Stimulated activated CD4-positive, alpha-beta T cell treated with anti-CD3 and anti-CD28 coated beads, Interleukin-2, amount 100 ng/mL, for 24 hours (primary cell): ENCODE measurements around the gene DOK5.
A peak's percentile ranks its signal among the peaks of the same experiment; 100 is the strongest.

ENCODE experiments used
- DNase-seq, 2 donors: peaks; one replicate each; pipeline ENCODE4 v3.0.0-alpha.2; 2020

The DOK5 gene

DNA sequence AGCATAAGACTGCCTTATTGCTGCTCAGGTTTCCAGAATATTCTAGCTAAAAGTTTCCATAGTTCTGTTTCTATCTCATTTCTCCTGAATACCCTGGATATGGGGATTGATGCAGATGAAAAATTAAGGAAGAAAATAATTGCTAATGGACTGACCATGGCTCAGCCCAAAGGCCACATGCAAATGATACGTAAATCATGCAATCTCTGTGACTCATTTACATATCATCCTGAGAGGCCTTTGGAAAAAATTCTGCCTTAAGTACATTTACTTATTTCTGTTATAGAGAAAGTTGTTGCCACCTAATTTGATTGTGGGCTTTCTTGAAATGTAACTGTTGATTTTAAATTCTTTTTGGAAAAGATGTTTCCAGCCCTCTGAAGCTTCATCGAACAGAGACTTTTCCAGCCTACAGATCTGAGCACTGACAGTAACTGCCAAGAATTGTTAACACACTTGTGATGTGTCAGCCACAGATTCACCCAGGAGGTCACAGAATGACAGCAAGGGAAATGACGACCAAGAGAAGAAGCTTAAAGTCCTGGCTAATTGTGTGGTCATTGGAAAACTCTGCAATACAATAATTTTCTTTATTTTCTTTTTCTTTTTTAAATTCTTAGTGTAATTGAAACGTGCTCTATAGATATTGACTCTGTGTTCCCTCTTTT is 174.8 kb downstream of the DOK5 start:
- DNase-seq = no peak

- DNase-seq = no peak
Measured at GRCh38 chr20:54651252-54651651, 175.9 kb downstream of the DOK5 start.

DNA sequence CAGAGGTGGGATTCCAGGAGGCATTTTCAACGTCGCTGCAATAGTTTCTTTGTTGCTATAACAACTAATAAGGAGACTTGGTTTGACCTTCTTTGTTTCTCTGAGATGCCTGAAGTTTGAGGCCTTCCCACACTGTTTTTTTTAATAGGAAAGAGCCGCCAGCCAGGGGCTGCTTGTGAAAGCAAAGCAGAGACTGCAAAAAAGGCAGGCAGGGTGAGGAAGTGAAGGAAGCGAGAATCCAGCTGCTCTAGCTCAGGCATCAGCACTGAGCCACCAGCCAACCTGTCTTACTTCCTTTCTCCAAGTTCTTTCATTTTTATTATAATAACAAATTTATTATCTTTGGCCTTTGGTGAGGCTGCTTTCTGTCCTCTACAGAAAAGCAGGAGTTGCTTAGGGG is 179.1 kb downstream of the DOK5 start:
- no peak for DNase-seq

- no peak for DNase-seq
Measured at GRCh38 chr20:54657268-54657826, 182.0 kb downstream of the DOK5 start.

DNA sequence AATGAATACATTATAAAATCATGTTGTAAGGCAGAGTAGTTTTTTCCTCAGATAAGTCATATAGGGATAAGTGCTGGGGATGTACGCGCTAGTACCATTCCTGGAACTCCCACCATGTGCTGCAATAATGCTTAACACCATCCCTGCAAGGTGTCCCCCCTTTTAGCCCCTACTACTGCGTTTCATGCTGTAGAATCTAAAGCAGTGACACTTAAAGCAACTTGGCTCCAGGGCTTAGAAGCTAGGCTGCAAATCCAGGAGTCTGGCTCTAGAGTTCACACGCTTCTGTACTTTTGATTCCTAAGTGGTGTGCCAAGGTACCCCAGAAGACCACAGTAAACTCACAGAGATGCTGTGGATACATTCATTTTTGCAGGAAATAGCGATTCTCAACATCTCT is 183.1 kb downstream of the DOK5 start:
- no peak for DNase-seq

GRCh38 chr20:54661265-54661664 is 185.9 kb downstream of the DOK5 start:
- DNase-seq = no peak

GRCh38 chr20:54661880-54662465 is 186.6 kb downstream of the DOK5 start:
- DNase-seq = no peak

DNA sequence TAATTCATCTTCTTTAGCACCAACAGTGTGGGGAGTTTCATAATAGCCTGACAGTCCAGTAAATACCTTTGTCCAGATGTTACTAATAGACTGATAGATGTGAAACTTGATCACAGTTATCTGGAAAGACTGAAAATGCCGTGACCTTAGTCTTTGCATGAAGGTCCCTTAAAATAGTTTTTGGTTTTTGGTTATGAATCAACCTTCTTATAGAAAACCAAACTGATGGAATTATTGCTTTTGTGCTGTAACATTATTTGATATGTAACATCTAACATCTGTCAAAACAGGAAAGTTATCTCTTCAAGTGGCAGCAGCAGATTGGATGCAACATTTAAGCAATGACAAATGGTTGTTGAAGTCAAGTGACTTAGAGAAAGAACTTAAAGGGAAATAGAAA is 190.4 kb downstream of the DOK5 start:
- DNase-seq = no peak

GRCh38 chr20:54668271-54669039 is 193.1 kb downstream of the DOK5 start:
- DNase-seq = peak; percentile 37

- no peak for DNase-seq
Measured at GRCh38 chr20:54669040-54669363, 193.6 kb downstream of the DOK5 start.

- DNase-seq = no peak
Measured at GRCh38 chr20:54678253-54678652, 202.9 kb downstream of the DOK5 start.

DNA sequence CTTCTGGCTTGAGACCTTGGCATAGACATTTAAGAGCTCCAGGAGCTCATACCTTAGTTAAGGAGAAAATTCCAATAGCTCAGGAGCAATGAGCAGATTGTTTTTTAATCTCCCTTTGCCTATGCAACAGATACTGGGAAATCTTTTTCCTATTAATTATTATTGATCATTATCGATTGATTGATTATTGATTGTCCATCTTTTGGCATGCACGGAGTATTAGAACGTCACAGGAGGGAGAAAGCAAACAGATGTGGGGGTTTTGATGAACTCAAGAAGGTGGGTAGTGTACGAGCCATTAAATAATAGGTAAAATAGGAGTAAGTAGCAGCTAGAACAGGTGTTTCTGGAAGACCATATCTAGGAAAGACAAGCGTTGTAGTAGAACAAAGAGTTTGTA is 205.0 kb downstream of the DOK5 start:
- DNase-seq = no peak

DNA sequence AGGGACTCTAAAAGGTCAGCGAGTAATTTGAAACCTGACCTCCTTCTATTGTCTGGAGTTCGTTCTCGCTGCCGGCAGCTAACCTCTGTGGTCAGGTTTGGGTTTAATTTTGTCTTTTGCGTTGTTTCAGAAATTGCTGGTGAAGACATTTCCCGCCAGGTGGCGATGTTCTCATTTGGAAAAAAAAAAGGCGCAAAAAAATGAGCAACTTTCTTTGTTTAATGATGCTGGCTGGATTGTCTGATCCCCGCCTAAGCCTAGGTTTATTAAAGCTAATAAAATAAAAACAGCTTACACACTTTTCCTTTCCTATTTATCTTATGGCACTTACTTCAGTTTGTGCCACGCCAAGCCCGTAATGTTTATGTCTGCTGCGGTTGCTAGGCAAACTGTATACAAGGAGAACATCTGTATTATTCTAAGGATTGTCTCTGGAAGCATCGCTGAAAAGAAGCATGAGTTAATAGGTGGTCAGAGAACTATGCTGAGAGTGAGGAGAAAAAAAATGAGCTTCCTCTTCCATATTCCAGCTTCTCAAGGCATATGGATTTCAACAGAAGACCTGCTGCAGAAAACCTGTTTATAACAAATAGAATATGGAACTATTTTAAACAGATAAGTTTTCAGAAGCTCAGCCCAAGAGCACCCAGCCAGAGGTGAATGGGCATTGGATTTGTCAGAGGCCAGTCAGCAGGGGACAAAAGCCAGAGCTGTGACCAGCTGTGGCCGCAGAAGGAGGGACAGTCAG is 205.7 kb downstream of the DOK5 start:
- DNase-seq = peak; percentile 17 to 26

DNA sequence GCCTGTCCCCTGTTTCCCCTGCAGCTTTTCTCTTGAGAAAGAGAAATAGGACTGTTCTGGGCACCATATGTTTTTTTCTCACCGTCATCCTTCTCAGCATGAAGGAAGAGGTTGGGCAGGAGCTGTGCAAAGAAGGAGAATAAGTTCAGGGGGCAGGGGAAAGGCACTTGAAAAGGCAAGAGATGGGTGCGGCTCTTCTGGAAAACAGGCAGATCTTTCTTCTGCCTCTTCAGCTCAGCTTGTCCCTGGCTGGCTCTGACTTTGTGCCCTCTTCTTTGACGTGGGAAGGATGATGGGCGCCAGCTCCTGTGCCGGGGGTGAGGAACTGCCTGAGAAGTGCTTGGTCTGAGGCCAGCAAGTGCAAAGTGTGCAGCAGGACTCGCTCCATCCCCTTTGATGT is 206.5 kb downstream of the DOK5 start:
- DNase-seq = no peak

GRCh38 chr20:54688476-54688875 is 213.1 kb downstream of the DOK5 start:
- no peak for DNase-seq

DNA sequence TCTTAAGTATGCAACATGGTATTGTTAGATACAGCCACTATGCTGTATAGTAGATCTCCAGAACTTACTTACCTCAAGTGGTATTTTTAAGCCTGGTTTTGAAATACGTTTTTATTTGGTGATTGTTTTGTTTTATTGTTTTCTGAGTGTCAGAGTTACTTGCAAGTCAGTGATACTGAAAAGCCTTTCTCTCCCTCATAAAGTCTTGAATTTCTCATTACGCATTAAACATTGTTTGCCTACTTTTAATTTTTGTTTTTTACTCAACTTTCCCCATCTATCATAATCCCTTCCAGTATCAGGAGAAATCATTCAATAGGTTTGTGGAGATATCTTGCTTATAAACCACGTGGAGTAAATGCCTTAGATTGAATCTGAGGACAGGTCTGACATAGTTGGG is 214.9 kb downstream of the DOK5 start:
- DNase-seq = no peak

GRCh38 chr20:54691327-54691726 is 215.9 kb downstream of the DOK5 start:
- DNase-seq = no peak

- DNase-seq = no peak
Measured at GRCh38 chr20:54692168-54692887, 216.9 kb downstream of the DOK5 start.

GRCh38 chr20:54694516-54694915 is 219.1 kb downstream of the DOK5 start:
- no peak for DNase-seq

DNA sequence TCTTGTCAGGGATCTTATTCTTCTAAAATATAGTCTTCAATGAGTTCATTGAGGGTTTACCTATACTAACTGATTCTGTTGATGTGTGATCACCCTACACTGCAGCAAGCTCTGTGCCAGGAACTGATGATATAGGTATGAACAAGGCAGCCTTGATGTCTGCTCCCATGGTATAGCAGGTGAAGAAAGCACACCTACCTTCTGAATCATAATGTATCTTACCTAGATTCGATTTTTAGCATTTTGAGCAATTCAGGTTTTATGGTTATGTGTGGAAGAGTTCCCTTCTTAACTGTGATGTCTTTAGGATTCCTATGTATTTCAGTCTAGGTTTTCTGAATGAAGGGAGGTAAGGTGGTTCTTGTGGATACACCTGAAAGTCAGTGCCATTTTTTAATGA is 223.0 kb downstream of the DOK5 start:
- no peak for DNase-seq
